A673 (cell line): ENCODE results near the gene NEK7. TPM values are rescaled to one million over a fixed set of nuclear protein-coding genes. Genes with fewer than 3 reads are reported as not detected.

Source experiments
- BruUV-seq: library from RNA; stranded (reverse); fragments of 400-500 nt; replicated peaks from 2 replicates; lab custom pipeline; 2021; lab: Mats Ljungman, UMichigan
- CTCF ChIA-PET: fragments of 300-600 bp; sonication (Branson Sonifier 250); formaldehyde crosslinking; loops from one replicate; lab custom pipeline; 2022; ENCODE audit warnings: antibody characterized with exemption; lab: Charles Lee
- POLR2A ChIA-PET: fragments of 300-600 bp; sonication (Branson Sonifier 250); formaldehyde crosslinking; loops from one replicate; lab custom pipeline; 2022; ENCODE audit warnings: antibody characterized with exemption; ENCODE audit not compliant: low non-redundant PET; lab: Charles Lee
- DNase-seq: peaks from one replicate; pipeline ENCODE4 v3.0.0-alpha.2; 2015; ENCODE audit warnings: low spot score
- H3K27ac ChIP-seq: fragments of 200-600 bp; sonication (generic); 2 replicates; pipeline ENCODE4 v1.5.1; 2016; ENCODE audit warnings: mixed run types, low read depth, mild to moderate bottlenecking, mixed read lengths, antibody characterized with exemption, low read length; ENCODE audit not compliant: poor library complexity, severe bottlenecking
- H3K27me3 ChIP-seq: fragments of 200-600 bp; sonication (generic); replicated peaks from 2 replicates; pipeline ENCODE4 v1.6.1; 2017; ENCODE audit warnings: mixed run types, low read depth, mild to moderate bottlenecking, mixed read lengths, antibody characterized with exemption, low read length; ENCODE audit not compliant: insufficient read depth, poor library complexity
- H3K36me3 ChIP-seq: fragments of 200-600 bp; sonication (generic); 2 replicates; pipeline ENCODE4 v1.6.1; 2016; ENCODE audit warnings: mixed run types, mild to moderate bottlenecking, mixed read lengths, antibody characterized with exemption, low read length; ENCODE audit not compliant: insufficient read depth, poor library complexity, severe bottlenecking
- H3K4me1 ChIP-seq: fragments of 200-600 bp; sonication (generic); 2 replicates; pipeline ENCODE4 v1.6.1; 2017; ENCODE audit warnings: mixed run types, mild to moderate bottlenecking, mixed read lengths, antibody characterized with exemption, low read length; ENCODE audit not compliant: insufficient read depth, poor library complexity, severe bottlenecking
- H3K4me3 ChIP-seq: fragments of 200-600 bp; sonication (generic); 2 replicates; pipeline ENCODE4 v1.5.1; 2016; ENCODE audit warnings: low read depth, mixed run types, mild to moderate bottlenecking, mixed read lengths, low read length; ENCODE audit not compliant: poor library complexity, severe bottlenecking
- H3K9me3 ChIP-seq: fragments of 200-600 bp; sonication (generic); 2 replicates; pipeline ENCODE4 v1.6.1; 2016; ENCODE audit warnings: mixed run types, low read depth, mild to moderate bottlenecking, mixed read lengths, antibody characterized with exemption, low read length; ENCODE audit not compliant: poor library complexity, severe bottlenecking
- EZH2 ChIP-seq: fragments of 200-600 bp; sonication (generic); IDR thresholded peaks from 2 replicates; pipeline ENCODE4 v1.6.1; 2017; ENCODE audit warnings: borderline replicate concordance, low read depth, mild to moderate bottlenecking, mixed read lengths, antibody characterized with exemption, low read length; ENCODE audit not compliant: poor library complexity, severe bottlenecking
- intact Hi-C: fragments of 100-400 bp; cut with micrococcal nuclease; formaldehyde crosslinking; loops from one replicate; pipeline ENCODE4 v1.10.0; 2022; ENCODE audit not compliant: unreplicated experiment
- total RNA-seq: library from RNA; stranded (reverse); gene quantifications from 2 replicates; pipeline ENCODE4 v1.2.3, GENCODE V29; 2021
- TF ChIP-seq, protein P1 (sequence below): fragments of 300-800, 200-600 bp; sonication (generic); conservative IDR thresholded peaks from 2 replicates; pipeline ENCODE4 v1.5.1; 2017; ENCODE audit warnings: low read depth, mild to moderate bottlenecking, antibody characterized with exemption, low read length, moderate library complexity, mixed read lengths

NEK7 gene
- total RNA-seq, 1 experiment from 2014 or later, result 18.6 TPM

DNA sequence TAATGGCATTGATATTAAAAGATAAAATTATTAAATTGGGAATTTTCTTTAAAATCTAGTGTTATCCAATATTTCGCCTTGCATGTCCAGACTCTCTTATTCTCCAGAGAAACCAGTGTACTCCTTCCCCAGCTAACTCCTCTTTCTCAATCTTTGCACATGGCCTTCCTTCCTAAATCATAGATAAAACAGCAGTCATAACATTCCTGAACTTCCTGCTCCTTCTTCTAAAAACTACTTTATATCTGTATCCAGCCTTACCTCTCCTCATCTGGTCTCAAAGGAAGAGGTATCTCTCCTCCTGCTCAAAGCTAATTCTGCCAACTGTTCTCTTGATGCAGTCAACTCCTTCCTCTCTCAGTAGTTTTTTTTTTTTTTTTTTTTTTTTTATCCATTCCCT is 39.5 kb upstream of the NEK7 start:
- no peaks in the 10 kb centered on the region for H3K4me1 ChIP-seq
- BruUV-seq, result no TSS peak
- no peak overlapping the region for H3K4me3 ChIP-seq
- no peaks in the 10 kb centered on the region for H3K9me3 ChIP-seq
- intact Hi-C loops, result no loop called here
- no peak for TF ChIP-seq EZH2
- TF ChIP-seq, protein P1, sequence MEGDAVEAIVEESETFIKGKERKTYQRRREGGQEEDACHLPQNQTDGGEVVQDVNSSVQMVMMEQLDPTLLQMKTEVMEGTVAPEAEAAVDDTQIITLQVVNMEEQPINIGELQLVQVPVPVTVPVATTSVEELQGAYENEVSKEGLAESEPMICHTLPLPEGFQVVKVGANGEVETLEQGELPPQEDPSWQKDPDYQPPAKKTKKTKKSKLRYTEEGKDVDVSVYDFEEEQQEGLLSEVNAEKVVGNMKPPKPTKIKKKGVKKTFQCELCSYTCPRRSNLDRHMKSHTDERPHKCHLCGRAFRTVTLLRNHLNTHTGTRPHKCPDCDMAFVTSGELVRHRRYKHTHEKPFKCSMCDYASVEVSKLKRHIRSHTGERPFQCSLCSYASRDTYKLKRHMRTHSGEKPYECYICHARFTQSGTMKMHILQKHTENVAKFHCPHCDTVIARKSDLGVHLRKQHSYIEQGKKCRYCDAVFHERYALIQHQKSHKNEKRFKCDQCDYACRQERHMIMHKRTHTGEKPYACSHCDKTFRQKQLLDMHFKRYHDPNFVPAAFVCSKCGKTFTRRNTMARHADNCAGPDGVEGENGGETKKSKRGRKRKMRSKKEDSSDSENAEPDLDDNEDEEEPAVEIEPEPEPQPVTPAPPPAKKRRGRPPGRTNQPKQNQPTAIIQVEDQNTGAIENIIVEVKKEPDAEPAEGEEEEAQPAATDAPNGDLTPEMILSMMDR, result no peak
- H3K36me3 ChIP-seq, result no peaks in the 10 kb centered on the region
- CTCF ChIA-PET, result no interaction called here
- POLR2A ChIA-PET, result no interaction called here
- no peak overlapping the region for H3K27ac ChIP-seq
- no peak for DNase-seq
- H3K27me3 ChIP-seq, result no peaks in the 10 kb centered on the region

DNA sequence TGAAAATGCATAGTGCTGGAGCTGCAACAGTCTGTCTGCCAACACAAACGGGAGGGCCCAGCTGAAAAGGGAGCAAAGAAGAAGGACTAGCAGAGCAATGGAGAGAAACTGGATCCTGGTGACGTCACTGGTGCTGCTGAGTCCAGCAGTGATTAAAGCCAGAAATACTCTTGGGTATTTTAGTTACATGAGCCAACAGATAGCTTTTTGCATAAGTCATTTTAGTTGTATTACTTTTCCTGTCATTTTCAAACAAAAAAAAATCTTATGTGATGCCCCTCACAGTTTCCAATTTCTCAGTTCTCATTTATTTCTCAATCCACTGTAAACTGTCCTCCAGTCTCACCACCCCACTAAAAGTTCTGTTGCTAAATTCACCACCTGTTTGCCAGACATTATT is 38.7 kb upstream of the NEK7 start:
- CTCF ChIA-PET, result no interaction called here
- Histone ChIP-seq H3K27ac (no peak overlapping the region), H3K4me3 (no peak overlapping the region), H3K4me1 (no peaks in the 10 kb centered on the region), H3K36me3 (no peaks in the 10 kb centered on the region), H3K9me3 (no peaks in the 10 kb centered on the region), H3K27me3 (no peaks in the 10 kb centered on the region)
- POLR2A ChIA-PET, result no interaction called here
- TF ChIP-seq, protein P1, result no peak
- TF ChIP-seq EZH2, result no peak
- DNase-seq, result no peak
- no TSS peak for BruUV-seq
- intact Hi-C loops, result no loop called here

DNA sequence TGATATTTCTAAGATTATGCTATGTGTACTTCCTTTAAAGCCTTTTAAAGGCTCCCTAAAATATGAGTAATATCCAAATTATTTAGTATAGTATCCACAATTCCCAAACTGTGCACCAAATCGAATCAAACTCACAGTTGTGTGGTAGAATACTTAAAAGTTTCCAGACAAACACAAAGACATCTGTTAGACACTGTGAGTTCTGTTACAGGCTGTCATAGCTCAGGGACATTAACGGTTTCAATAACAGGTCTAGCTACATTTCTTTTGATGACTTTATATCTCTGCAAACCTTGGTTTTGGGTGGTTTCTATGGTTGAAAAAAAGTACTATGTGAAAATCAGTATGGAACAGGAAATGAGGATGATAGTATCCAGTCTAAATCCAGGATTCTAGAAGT is 36.9 kb upstream of the NEK7 start:
- Histone ChIP-seq H3K4me1 (no peaks in the 10 kb centered on the region), H3K27me3 (no peaks in the 10 kb centered on the region), H3K4me3 (no peak overlapping the region), H3K9me3 (no peaks in the 10 kb centered on the region), H3K27ac (no peak overlapping the region), H3K36me3 (no peaks in the 10 kb centered on the region)
- intact Hi-C loops, result no loop called here
- DNase-seq, result no peak
- POLR2A ChIA-PET, result no interaction called here
- TF ChIP-seq, protein P1, result no peak
- TF ChIP-seq EZH2, result no peak
- no TSS peak for BruUV-seq
- CTCF ChIA-PET, result no interaction called here
